Type B pancreatic cell (in vitro differentiated cells): Measurements from ENCODE around the gene GDE1. TPM values are rescaled to one million over a fixed set of nuclear protein-coding genes. Genes with fewer than 3 reads are reported as not detected.

Experiments
- DNase-seq: peaks from one replicate; pipeline ENCODE4 v3.0.0; 2021; ENCODE audit warnings: mixed read lengths; ENCODE audit not compliant: unreplicated experiment; ENCODE audit errors: extremely low spot score
- H3K27ac Mint-ChIP-seq: 2 replicates; pipeline ENCODE4 v1.8.0; 2021; ENCODE audit warnings: mild to moderate bottlenecking, mixed read lengths
- H3K27me3 Mint-ChIP-seq: 2 replicates; pipeline ENCODE4 v1.8.0; 2021; ENCODE audit warnings: mixed read lengths
- H3K36me3 Mint-ChIP-seq: 2 replicates; pipeline ENCODE4 v1.8.0; 2021; ENCODE audit warnings: mixed read lengths
- H3K4me1 Mint-ChIP-seq: one replicate; pipeline ENCODE4 v1.8.0; 2021; ENCODE audit warnings: mixed read lengths; ENCODE audit not compliant: unreplicated experiment
- H3K4me3 Mint-ChIP-seq: 2 replicates; pipeline ENCODE4 v1.8.0; 2021; ENCODE audit warnings: mild to moderate bottlenecking, mixed read lengths
- H3K9me3 Mint-ChIP-seq: 2 replicates; pipeline ENCODE4 v1.8.0; 2021; ENCODE audit warnings: mixed read lengths
- total RNA-seq: library from RNA; stranded (reverse); gene quantifications from 2 replicates; pipeline ENCODE4 v1.2.1, GENCODE V29; 2021; ENCODE audit warnings: low replicate concordance
- TF ChIP-seq, protein P1 (sequence below): fragments of 200-600 bp; sonication (generic); conservative IDR thresholded peaks from 2 replicates; pipeline ENCODE4 v1.5.0; 2021; ENCODE audit warnings: antibody characterized with exemption, mild to moderate bottlenecking

Gene GDE1
- total RNA-seq, 1 donor from 2014 or later, result 66.7 TPM

DNA sequence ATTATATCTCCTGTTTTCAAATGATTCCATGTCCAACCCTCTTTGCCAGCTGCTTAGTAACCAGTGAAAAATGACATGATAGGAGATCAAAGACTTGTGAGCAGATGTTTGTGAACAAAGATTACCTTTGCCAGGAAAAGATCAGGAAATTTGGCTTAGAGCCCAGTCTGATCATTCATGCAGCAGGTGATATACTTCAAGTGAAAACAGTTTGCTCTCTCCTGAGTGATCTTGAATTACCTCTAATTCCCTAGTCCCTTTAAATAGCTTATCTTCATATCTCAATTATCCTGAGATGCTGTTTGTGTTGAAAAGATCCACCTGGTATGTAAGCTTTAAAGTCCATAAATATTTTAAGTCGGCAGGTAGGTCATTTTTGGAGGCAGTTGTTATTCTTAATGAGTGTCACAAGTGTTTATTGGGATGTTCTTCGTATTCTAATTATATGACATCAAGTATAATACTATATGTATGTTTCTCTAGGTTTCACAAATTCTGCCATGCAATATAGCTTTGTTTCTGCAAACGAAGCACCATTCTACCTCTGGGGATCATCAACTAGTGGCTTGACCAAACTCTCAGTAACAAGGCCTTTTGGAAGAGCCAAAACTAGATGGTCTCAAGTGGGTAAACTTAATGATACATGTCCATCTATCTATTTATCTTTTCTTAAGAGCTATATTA lies 20.4 kb upstream of the GDE1 start:
- peaks cover 31% of the 10 kb centered on the region for H3K36me3 Mint-ChIP-seq
- TF ChIP-seq, protein P1, sequence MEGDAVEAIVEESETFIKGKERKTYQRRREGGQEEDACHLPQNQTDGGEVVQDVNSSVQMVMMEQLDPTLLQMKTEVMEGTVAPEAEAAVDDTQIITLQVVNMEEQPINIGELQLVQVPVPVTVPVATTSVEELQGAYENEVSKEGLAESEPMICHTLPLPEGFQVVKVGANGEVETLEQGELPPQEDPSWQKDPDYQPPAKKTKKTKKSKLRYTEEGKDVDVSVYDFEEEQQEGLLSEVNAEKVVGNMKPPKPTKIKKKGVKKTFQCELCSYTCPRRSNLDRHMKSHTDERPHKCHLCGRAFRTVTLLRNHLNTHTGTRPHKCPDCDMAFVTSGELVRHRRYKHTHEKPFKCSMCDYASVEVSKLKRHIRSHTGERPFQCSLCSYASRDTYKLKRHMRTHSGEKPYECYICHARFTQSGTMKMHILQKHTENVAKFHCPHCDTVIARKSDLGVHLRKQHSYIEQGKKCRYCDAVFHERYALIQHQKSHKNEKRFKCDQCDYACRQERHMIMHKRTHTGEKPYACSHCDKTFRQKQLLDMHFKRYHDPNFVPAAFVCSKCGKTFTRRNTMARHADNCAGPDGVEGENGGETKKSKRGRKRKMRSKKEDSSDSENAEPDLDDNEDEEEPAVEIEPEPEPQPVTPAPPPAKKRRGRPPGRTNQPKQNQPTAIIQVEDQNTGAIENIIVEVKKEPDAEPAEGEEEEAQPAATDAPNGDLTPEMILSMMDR, result no peak
- no peaks in the 10 kb centered on the region for H3K27me3 Mint-ChIP-seq
- no peak overlapping the region for H3K27ac Mint-ChIP-seq
- DNase-seq, result no peak
- H3K4me1 Mint-ChIP-seq, result peaks cover 6% of the 10 kb centered on the region
- H3K9me3 Mint-ChIP-seq, result no peaks in the 10 kb centered on the region
- H3K4me3 Mint-ChIP-seq, result peak overlapping the region; percentile 16

DNA sequence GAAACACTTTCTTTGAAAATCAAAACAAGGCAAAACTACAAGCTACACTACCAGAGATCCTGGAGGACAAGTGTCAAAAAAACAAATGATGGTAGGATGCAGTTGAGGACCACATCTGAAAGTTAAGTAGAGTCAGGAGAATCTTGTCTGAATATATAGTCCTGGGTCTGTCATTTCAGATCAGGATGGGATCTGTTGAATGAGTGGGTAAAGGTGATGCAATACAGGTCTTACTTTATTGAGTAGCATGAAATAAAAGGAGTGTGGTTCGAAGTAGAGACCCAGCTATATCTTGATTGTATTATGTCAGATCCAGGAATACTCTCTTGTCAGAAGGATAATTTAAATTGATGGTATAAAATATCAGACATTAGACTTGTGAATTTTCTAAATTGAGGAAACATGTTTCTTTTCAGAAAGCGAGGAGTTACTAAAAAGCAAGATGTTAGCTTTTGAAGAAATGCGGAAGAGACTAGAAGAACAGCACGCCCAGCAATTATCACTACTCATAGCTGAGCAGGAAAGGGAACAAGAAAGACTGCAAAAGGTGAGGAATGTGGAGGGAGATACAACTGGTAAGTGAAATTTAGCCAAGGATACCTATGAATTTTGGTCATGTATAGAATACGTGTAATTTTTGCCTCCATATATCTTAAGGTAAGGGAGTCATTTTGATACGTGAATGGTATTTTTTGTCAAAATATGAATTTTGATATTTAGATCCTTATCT lies 18.5 kb upstream of the GDE1 start:
- no peaks in the 10 kb centered on the region for H3K27me3 Mint-ChIP-seq
- H3K4me1 Mint-ChIP-seq, result peaks cover 6% of the 10 kb centered on the region
- H3K4me3 Mint-ChIP-seq, result no peak overlapping the region
- TF ChIP-seq, protein P1, result no peak
- DNase-seq, result no peak
- H3K27ac Mint-ChIP-seq, result no peak overlapping the region
- peaks cover 45% of the 10 kb centered on the region for H3K36me3 Mint-ChIP-seq
- no peaks in the 10 kb centered on the region for H3K9me3 Mint-ChIP-seq

GRCh38 chr16:19532601-19533000 lies 10.7 kb upstream of the GDE1 start:
- Mint-ChIP-seq H3K4me1 (no peaks in the 10 kb centered on the region), H3K36me3 (peaks cover 28% of the 10 kb centered on the region), H3K9me3 (no peaks in the 10 kb centered on the region), H3K27me3 (no peaks in the 10 kb centered on the region), H3K27ac (no peak overlapping the region), H3K4me3 (no peak overlapping the region)
- TF ChIP-seq, protein P1, result no peak
- DNase-seq, result no peak

DNA sequence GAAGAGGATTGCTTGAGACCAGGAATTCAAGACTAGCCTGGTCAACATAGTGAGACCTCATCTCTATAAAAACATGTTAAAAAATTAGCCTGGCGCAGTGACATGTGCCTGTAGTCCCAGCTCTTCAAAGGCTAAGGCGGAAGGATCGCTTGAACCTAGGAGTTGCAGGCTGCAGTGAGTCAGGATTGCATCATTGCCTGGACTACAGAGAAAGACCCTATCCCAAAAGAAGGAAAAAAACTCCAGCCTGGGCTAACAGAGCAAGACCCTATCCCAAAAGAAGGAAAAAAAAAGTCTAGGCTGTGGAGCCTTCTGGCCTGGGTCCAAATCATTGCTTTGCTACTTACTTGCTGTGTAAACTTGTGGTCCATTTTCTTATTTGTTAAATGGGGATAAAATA lies 6.8 kb upstream of the GDE1 start:
- Mint-ChIP-seq H3K27me3 (no peaks in the 10 kb centered on the region), H3K36me3 (peaks cover 10% of the 10 kb centered on the region), H3K4me3 (no peak overlapping the region), H3K9me3 (no peaks in the 10 kb centered on the region), H3K4me1 (peaks cover 14% of the 10 kb centered on the region), H3K27ac (no peak overlapping the region)
- DNase-seq, result no peak
- TF ChIP-seq, protein P1, result no peak

- TF ChIP-seq, protein P1, result no peak
- no peaks in the 10 kb centered on the region for H3K27me3 Mint-ChIP-seq
- no peak overlapping the region for H3K4me3 Mint-ChIP-seq
- no peaks in the 10 kb centered on the region for H3K9me3 Mint-ChIP-seq
- DNase-seq, result no peak
- H3K4me1 Mint-ChIP-seq, result peaks cover 19% of the 10 kb centered on the region
- no peak overlapping the region for H3K27ac Mint-ChIP-seq
- peaks cover 7% of the 10 kb centered on the region for H3K36me3 Mint-ChIP-seq
Observed at GRCh38 chr16:19527161-19527560, 5.3 kb upstream of the GDE1 start.
